ENCODE results near the gene SPATA31D1. TPM values are rescaled to one million over a fixed set of nuclear protein-coding genes. Genes with fewer than 3 reads are reported as not detected.

Gene SPATA31D1
- total RNA-seq, 1 experiment from 2014 or later, result not detected

- Histone ChIP-seq H3K27me3 (ENCODE audit: insufficient read depth, low read length) (no peaks in the 10 kb centered on the region), H3K18ac (ENCODE audit: insufficient read length, low read depth, low read length) (no peak overlapping the region), H2BK12ac (ENCODE audit: insufficient read length, low read depth, low read length) (no peak overlapping the region), H3K4me1 (ENCODE audit: insufficient read depth, low read length) (no peaks in the 10 kb centered on the region), H4K20me1 (ENCODE audit: control insufficient read depth, insufficient read depth, insufficient read length) (no peaks in the 10 kb centered on the region), H3K23me2 (ENCODE audit: insufficient read length, low read depth, low read length, poor library complexity, severe bottlenecking) (no peaks in the 10 kb centered on the region), H2BK120ac (ENCODE audit: low read depth, low read length, poor library complexity, severe bottlenecking) (no peak overlapping the region), H2BK15ac (ENCODE audit: low read depth, low read length) (no peak overlapping the region), H3K79me1 (ENCODE audit: insufficient read depth, low read depth, low read length, poor library complexity, severe bottlenecking) (no peaks in the 10 kb centered on the region), H3K27ac (ENCODE audit: insufficient read length, low read depth, low read length) (no peak overlapping the region), H2BK5ac (ENCODE audit: insufficient read length, low read length) (no peak overlapping the region), H4K8ac (replicated peaks; ENCODE audit: insufficient read length, low read depth, low read length) (no peak overlapping the region), H2AK5ac (ENCODE audit: insufficient read length, low read length) (no peak overlapping the region), H2AFZ (ENCODE audit: low read length) (no peak overlapping the region), H2BK20ac (ENCODE audit: low read depth, low read length, poor library complexity, severe bottlenecking) (no peak overlapping the region), H3K4me2 (ENCODE audit: insufficient read depth, insufficient read length, low read length) (no peak overlapping the region), H3K23ac (ENCODE audit: insufficient read length, low read depth, low read length) (no peak overlapping the region), H4K91ac (ENCODE audit: insufficient read length, low read depth, low read length) (no peak overlapping the region), H3K14ac (ENCODE audit: insufficient read depth, low read length) (no peak overlapping the region), H3K79me2 (ENCODE audit: insufficient read depth, low read length) (no peaks in the 10 kb centered on the region), H3K4ac (ENCODE audit: low read depth, low read length) (no peak overlapping the region), H3K56ac (ENCODE audit: insufficient read length, low read depth, low read length) (no peak overlapping the region), H3K9ac (ENCODE audit: extremely low read depth, insufficient read length, low read length) (no peak overlapping the region), H4K5ac (ENCODE audit: insufficient read length, low read depth, low read length) (no peak overlapping the region), H3T11ph (ENCODE audit: low read length) (no peak overlapping the region), H3K9me3 (ENCODE audit: control insufficient read depth, low read depth, low read length) (peaks cover 7% of the 10 kb centered on the region)
- no peak overlapping the region for H3K4me3 Mint-ChIP-seq
- no CpG with 5 or more reads among the region's 1 CpG for WGBS (ENCODE audit: extremely low coverage, insufficient read length, low lambda C conversion rate)
- no peaks in the 10 kb centered on the region for H3K4me1 Mint-ChIP-seq
- H3K27ac Mint-ChIP-seq, result no peak overlapping the region
- TF ChIP-seq CTCF (conservative IDR thresholded peaks at IDR 0.05), result no peak
- H3K36me3 Mint-ChIP-seq (ENCODE audit: insufficient read depth in 1 of 3, low read depth in 3 of 3), result peaks cover 17 to 29% (median 26%) of the 10 kb centered on the region in 3 experiments
- peaks cover 6% of the 10 kb centered on the region; the same call in 1 of the 2 replicates for H3K27me3 Mint-ChIP-seq (ENCODE audit: low read depth)
- no peak for DNase-seq
- H3K9me3 Mint-ChIP-seq, result peaks cover 32 to 36% of the 10 kb centered on the region in 2 experiments
These were observed 35.5 kb upstream of the SPATA31D1 start for GRCh38 chr9:81953096-81953495.

Data from H9 (cell line).